ENCODE measurements around the gene CCDC85B. TPM values are rescaled to one million over a fixed set of nuclear protein-coding genes. Genes with fewer than 3 reads are reported as not detected.
A peak's percentile ranks its signal among the peaks of the same experiment; 100 is the strongest.

CCDC85B gene
- total RNA-seq, 2 donors from 2014 or later, result 49.8 to 54.5 TPM

- H3K4me3 ChIP-seq, result no peak overlapping the region
- no peaks in the 10 kb centered on the region for H3K9me3 ChIP-seq
- no peaks in the 10 kb centered on the region for H3K36me3 ChIP-seq (replicated peaks in 1 of 2; ENCODE audit: insufficient read depth in 1 of 2, low read depth in 2 of 2)
- intact Hi-C loops (cut with DNase I), result no loop called here
- DNase-seq (no peak), ATAC-seq (no peak)
- 74 to 86% methylated on average over 11 of the region's 11 CpGs for WGBS, 2 donors
- peaks cover 14% of the 10 kb centered on the region for H3K4me1 ChIP-seq
- TF ChIP-seq CTCF (IDR thresholded peaks at IDR 0.05), result no peak
- no peak for TF ChIP-seq POLR2A (IDR thresholded peaks at IDR 0.05)
- H3K27me3 ChIP-seq, result peaks cover 0 to 11% of the 10 kb centered on the region in 2 donors
- peak overlapping the region in 2 of 4 donors; percentile 48 to 66 for H3K27ac ChIP-seq
Observed at GRCh38 chr11:65900899-65901180, 10.4 kb downstream of the CCDC85B start.

DNA sequence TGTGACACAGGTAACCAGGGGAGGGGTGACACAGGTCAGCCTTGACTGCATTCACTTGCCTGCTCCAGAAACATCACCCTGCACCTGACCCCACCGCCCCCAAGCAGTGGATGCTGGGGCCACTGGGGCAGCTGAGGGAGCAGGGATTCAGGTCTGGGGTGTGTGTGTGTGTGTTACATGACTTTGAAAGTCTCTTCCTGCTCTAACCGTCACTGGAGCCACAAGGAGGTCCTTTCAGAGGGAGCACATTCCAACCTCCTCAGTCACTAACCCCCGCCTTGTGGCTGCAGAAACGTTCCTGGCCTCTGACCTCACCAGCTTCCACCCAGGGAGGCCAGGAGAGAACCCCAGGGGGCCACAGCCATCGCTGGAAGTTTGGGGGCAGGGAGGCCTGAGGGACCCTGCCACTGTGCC lies 12.6 kb downstream of the CCDC85B start:
- Histone ChIP-seq H3K36me3 (replicated peaks in 1 of 2; ENCODE audit: insufficient read depth in 1 of 2, low read depth in 2 of 2) (no peaks in the 10 kb centered on the region), H3K4me1 (peaks cover 14% of the 10 kb centered on the region), H3K27me3 (peaks cover 0 to 11% of the 10 kb centered on the region in 2 donors), H3K4me3 (no peak overlapping the region), H3K9me3 (no peaks in the 10 kb centered on the region), H3K27ac (no peak overlapping the region)
- WGBS, 2 donors, result 15 to 40% methylated on average over 4 to 5 of the region's 5 CpGs
- intact Hi-C loops (cut with DNase I), result no loop called here
- ATAC-seq, result no peak
- no peak for DNase-seq
- peak in 1 of 3 donors; percentile 17 for TF ChIP-seq POLR2A (IDR thresholded peaks at IDR 0.05)
- no peak for TF ChIP-seq CTCF (IDR thresholded peaks at IDR 0.05)

DNA sequence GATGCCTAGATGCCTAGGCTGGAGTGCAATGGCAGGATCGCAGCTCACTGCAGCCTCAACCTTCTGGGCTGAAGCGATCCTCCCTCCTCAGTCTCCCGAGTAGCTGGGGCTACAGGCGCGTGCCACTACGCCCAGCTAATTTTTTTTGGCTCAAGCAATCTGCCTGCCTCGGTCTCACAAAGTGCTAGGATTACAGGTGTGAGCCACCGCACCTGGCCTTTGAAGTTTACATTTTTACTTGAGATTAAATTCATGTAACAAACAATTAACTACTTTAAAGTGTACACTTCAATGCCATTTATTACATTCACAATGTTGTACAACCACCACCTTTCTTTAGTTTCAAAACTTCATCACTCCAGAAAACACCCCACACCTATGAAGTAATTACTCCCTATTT lies 13.2 kb downstream of the CCDC85B start:
- intact Hi-C loops (cut with DNase I), result no loop called here
- Histone ChIP-seq H3K9me3 (no peaks in the 10 kb centered on the region), H3K27me3 (peaks cover 0 to 11% of the 10 kb centered on the region in 2 donors), H3K4me1 (peaks cover 14% of the 10 kb centered on the region), H3K27ac (no peak overlapping the region), H3K4me3 (no peak overlapping the region), H3K36me3 (replicated peaks in 1 of 2; ENCODE audit: insufficient read depth in 1 of 2, low read depth in 2 of 2) (no peaks in the 10 kb centered on the region)
- TF ChIP-seq CTCF (IDR thresholded peaks at IDR 0.05) (no peak), POLR2A (IDR thresholded peaks at IDR 0.05) (no peak)
- WGBS, 2 donors, result 62 to 69% methylated on average over 8 of the region's 8 CpGs
- no peak for ATAC-seq
- DNase-seq, result no peak

DNA sequence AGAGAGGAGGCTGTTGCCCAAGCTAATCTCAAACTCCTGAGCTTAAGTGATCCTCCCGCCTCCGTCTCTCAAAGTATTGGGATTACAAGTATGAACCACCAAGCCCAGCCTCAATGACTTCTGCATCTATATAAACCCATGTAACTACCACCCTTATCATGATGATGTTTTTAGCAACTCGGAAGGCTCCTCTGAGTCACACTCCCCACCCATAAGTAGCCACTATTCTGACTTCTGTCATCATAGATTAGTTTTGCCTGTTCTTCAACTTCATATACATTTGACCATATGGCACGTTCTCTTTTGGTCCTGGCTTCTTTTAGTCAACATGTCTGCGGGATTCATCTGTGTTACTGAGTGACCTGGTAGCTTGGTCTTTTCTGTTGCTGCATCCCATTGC lies 16.1 kb downstream of the CCDC85B start:
- Histone ChIP-seq H3K4me1 (no peaks in the 10 kb centered on the region), H3K27ac (no peak overlapping the region), H3K4me3 (no peak overlapping the region), H3K36me3 (replicated peaks in 1 of 2; ENCODE audit: insufficient read depth in 1 of 2, low read depth in 2 of 2) (no peaks in the 10 kb centered on the region), H3K9me3 (no peaks in the 10 kb centered on the region), H3K27me3 (no peaks in the 10 kb centered on the region)
- no peak for ATAC-seq
- WGBS, 2 donors, result 71 to 72% methylated on average over 5 of the region's 5 CpGs
- no peak for DNase-seq
- TF ChIP-seq CTCF (IDR thresholded peaks at IDR 0.05), result no peak
- TF ChIP-seq POLR2A (IDR thresholded peaks at IDR 0.05), result no peak
- intact Hi-C loops (cut with DNase I), result no loop called here

DNA sequence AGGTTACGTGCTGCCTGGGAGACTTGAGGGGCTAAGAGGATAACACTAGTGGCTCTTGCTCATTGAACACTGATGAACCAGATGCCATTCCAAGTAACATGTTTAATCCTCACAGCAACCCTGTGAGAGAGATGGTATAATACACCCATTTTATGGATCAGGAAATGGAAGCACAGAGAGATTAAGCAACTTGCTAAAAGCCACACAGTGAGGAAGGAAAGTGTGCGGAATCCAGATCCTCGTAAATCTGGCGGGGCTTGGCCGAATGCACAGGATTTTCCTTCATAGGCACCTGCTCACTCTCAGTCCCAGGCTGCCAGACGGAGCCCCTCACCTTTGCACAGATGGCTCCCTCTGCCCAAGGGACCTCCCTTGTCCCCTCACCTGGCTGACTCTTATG lies 17.4 kb downstream of the CCDC85B start:
- ATAC-seq, result no peak
- no peak overlapping the region for H3K4me3 ChIP-seq
- H3K27me3 ChIP-seq, result no peaks in the 10 kb centered on the region
- no peaks in the 10 kb centered on the region for H3K36me3 ChIP-seq (replicated peaks in 1 of 2; ENCODE audit: insufficient read depth in 1 of 2, low read depth in 2 of 2)
- intact Hi-C loops (cut with DNase I), result no loop called here
- no peak overlapping the region for H3K27ac ChIP-seq
- TF ChIP-seq CTCF (IDR thresholded peaks at IDR 0.05) (no peak), POLR2A (IDR thresholded peaks at IDR 0.05) (no peak)
- no peaks in the 10 kb centered on the region for H3K4me1 ChIP-seq
- no peaks in the 10 kb centered on the region for H3K9me3 ChIP-seq
- DNase-seq, result no peak
- 76 to 84% methylated on average over 6 of the region's 6 CpGs for WGBS, 2 donors

Measured in body of pancreas (tissue), 4 donors.